ENCODE results near the gene POLD2. TPM values are rescaled to one million over a fixed set of nuclear protein-coding genes. Genes with fewer than 3 reads are reported as not detected.

Gene POLD2
- total and polyA plus RNA-seq, 2 of the 8 experiments (the other 6 are each of a cell fraction or from before 2014, with no cell fraction given) = 148 to 214 TPM

- TF ChIP-seq NANOG (IDR thresholded peaks at IDR 0.05; ENCODE audit: insufficient read depth, low read depth, low read length, poor library complexity, severe bottlenecking) = no peak
- no peak for TF ChIP-seq SUZ12 (IDR thresholded peaks at IDR 0.05; ENCODE audit: low read length)
- no peak for TF ChIP-seq SAP30 (IDR thresholded peaks at IDR 0.05; ENCODE audit: insufficient read depth, insufficient replicate concordance, low read length)
- TF ChIP-seq SRF (IDR thresholded peaks at IDR 0.05; ENCODE audit: low read depth, low read length) = peak; percentile 29; the same call in 1 of the 2 replicates
- TF ChIP-seq RAD21 (IDR thresholded peaks at IDR 0.05 in 1 of 2, conservative IDR thresholded peaks at IDR 0.05 in 1 of 2; ENCODE audit: low read depth in 2 of 2, low read length in 2 of 2) = no peak
- no peak for TF ChIP-seq JUN (IDR thresholded peaks at IDR 0.05; ENCODE audit: low read depth, low read length)
- TF ChIP-seq FOSL1 (IDR thresholded peaks at IDR 0.05; ENCODE audit: insufficient read depth, low read depth, low read length) = no peak
- no peak for TF ChIP-seq HDAC2 (IDR thresholded peaks at IDR 0.05; ENCODE audit: borderline replicate concordance in 1 of 2, low read depth in 2 of 2, low read length in 2 of 2)
- H3K23ac ChIP-seq (ENCODE audit: insufficient read length) = no peak within 1 kb of the TSS
- no peak within 1 kb of the TSS for H2AK5ac ChIP-seq (ENCODE audit: low read depth, low read length)
- no peak within 1 kb of the TSS for H4K91ac ChIP-seq (replicated peaks; ENCODE audit: insufficient read length, low read length)
- no peak within 1 kb of the TSS for H3K27ac ChIP-seq (ENCODE audit: low read depth, low read length)
- H2AFZ ChIP-seq (ENCODE audit: low read length) = no peak within 1 kb of the TSS
- H4K8ac ChIP-seq (ENCODE audit: extremely low read depth, insufficient read depth, low read length) = peak within 1 kb of the TSS; percentile 3; the same call in 1 of the 2 replicates
- H2BK5ac ChIP-seq (ENCODE audit: low read depth, low read length) = no peak within 1 kb of the TSS
- no peak within 1 kb of the TSS for H2BK120ac ChIP-seq (replicated peaks; ENCODE audit: low read depth, low read length)
- no peak within 1 kb of the TSS for H2BK20ac ChIP-seq (ENCODE audit: low read length)
- peaks cover 0 to 12% (median 4%) of the 10 kb centered on the region in 4 experiments; a peak in 4 of 7 replicates for H3K4me1 ChIP-seq (replicated peaks in 1 of 4; ENCODE audit: control insufficient read depth in 3 of 4, insufficient read depth in 4 of 4, low read length in 3 of 4)
- H3K36me3 ChIP-seq (ENCODE audit: control insufficient read depth in 2 of 4, insufficient read depth in 4 of 4, low read length in 3 of 4) = no peaks in the 10 kb centered on the region
- no peak within 1 kb of the TSS for H3K4me2 ChIP-seq (ENCODE audit: insufficient read depth in 1 of 2, low read depth in 2 of 2, low read length in 2 of 2)
- ChIA-PET POLR2A (ENCODE audit: partially characterized antibody) (interaction anchor here (1.2 kb wide), 1 partner anchor 10 kb away, joined by 3 read pairs; no protein-coding TSS in a partner anchor), CTCF (ENCODE audit: partially characterized antibody) (interaction anchor here (0.8 to 4.5 kb wide), 5 partner anchors 10 to 73 kb away, joined by 3 to 27 read pairs (median 5); partner anchors contain the start of gene POLD2)
- DNase-seq (ENCODE audit: low read depth in 1 of 2, low spot score in 2 of 2) (no peak), FAIRE-seq (no peak)
- H3K79me1 ChIP-seq (ENCODE audit: low read depth, low read length) = no peaks in the 10 kb centered on the region
- H3K14ac ChIP-seq (ENCODE audit: insufficient read length) = no peak within 1 kb of the TSS
- no peak within 1 kb of the TSS for H3K18ac ChIP-seq (ENCODE audit: extremely low read depth, low read length)
- H2BK12ac ChIP-seq (ENCODE audit: low read depth, low read length) = no peak within 1 kb of the TSS
- H4K5ac ChIP-seq (ENCODE audit: insufficient read length, low read depth, low read length) = no peak within 1 kb of the TSS
- H3K23me2 ChIP-seq (ENCODE audit: low read depth, low read length) = peaks cover 8% of the 10 kb centered on the region; the same call in 1 of the 2 replicates
- no peak within 1 kb of the TSS for H3K9ac ChIP-seq (replicated peaks in 1 of 4; ENCODE audit: extremely low read depth in 1 of 4, low read depth in 3 of 4, low read length in 3 of 4)
- H3K4ac ChIP-seq (replicated peaks; ENCODE audit: insufficient read length, low read depth, low read length) = no peak within 1 kb of the TSS
- WGBS, 2 experiments (ENCODE audit: extremely low coverage in 1 of 2, insufficient coverage in 1 of 2, insufficient read length in 1 of 2, insufficient replicate concordance in 2 of 2, low coverage in 1 of 2, low lambda C conversion rate in 2 of 2, missing lambda C conversion rate in 1 of 2) = 76% methylated on average over 6 of the region's 6 CpGs; no CpG with 5 or more reads in 1 of the 2 experiments
- no peaks in the 10 kb centered on the region for H3K79me2 ChIP-seq (ENCODE audit: control insufficient read depth in 1 of 2, insufficient read depth in 2 of 2, low read length in 2 of 2)
- peaks cover 0 to 2% of the 10 kb centered on the region in 2 experiments for H4K20me1 ChIP-seq (replicated peaks in 1 of 2; ENCODE audit: control insufficient read depth in 1 of 2, insufficient read depth in 2 of 2, low read length in 2 of 2)
- no peak within 1 kb of the TSS for H3K4me3 ChIP-seq (ENCODE audit: extremely low read depth in 1 of 4, insufficient read depth in 2 of 4, low read depth in 3 of 4, low read length in 4 of 4)
- H3K9me3 ChIP-seq (ENCODE audit: insufficient read depth in 2 of 2, low read depth in 1 of 2, low read length in 1 of 2) = no peaks in the 10 kb centered on the region
- no peak within 1 kb of the TSS for H2BK15ac ChIP-seq (ENCODE audit: low read length)
- no peak within 1 kb of the TSS for H3K56ac ChIP-seq (replicated peaks; ENCODE audit: insufficient read length, low read depth, low read length)
- H3K27me3 ChIP-seq (replicated peaks in 1 of 4; ENCODE audit: control insufficient read depth in 3 of 4, extremely low read depth in 1 of 4, insufficient read depth in 3 of 4, low read length in 3 of 4) = peaks cover 13 to 23% (median 20%) of the 10 kb centered on the region in 4 experiments
These were observed 18.0 kb upstream of the POLD2 start, which contains the start of gene MYL7 for GRCh38 chr7:44141221-44141850. Gene MYL7, minus strand, starts transcription at chr7:44141332. Its CDS starts 27 bp downstream, at chr7:44141305.

All from H1 (cell line).